Measurements from ENCODE around the gene HS3ST6. TPM values are rescaled to one million over a fixed set of nuclear protein-coding genes. Genes with fewer than 3 reads are reported as not detected.

HS3ST6 gene
- total and polyA plus RNA-seq, 2 donors, result 0.38 to 1.3 TPM

- peaks cover 0 to under 1% of the 10 kb centered on the region in 2 donors for H3K9me3 ChIP-seq (ENCODE audit: control insufficient read depth in 2 of 2, insufficient read depth in 1 of 2, low read length in 1 of 2)
- 94% methylated on average over 17 of the region's 17 CpGs for WGBS
- peaks cover 28 to 80% of the 10 kb centered on the region in 2 donors for H3K27me3 ChIP-seq (ENCODE audit: control insufficient read depth in 2 of 2, insufficient read depth in 1 of 2, low read length in 1 of 2)
- H3K4me3 ChIP-seq (ENCODE audit: low read length in 2 of 2), result no peak overlapping the region
- H3K27ac ChIP-seq (ENCODE audit: low read depth in 1 of 2, low read length in 1 of 2), result no peak overlapping the region
- no peak for DNase-seq (ENCODE audit: low read depth in 6 of 9, low spot score in 9 of 9)
- peaks cover 0 to 2% of the 10 kb centered on the region in 2 donors for H3K4me1 ChIP-seq (ENCODE audit: control insufficient read depth in 2 of 2, insufficient read depth in 2 of 2, low read length in 2 of 2)
- H3K36me3 ChIP-seq (ENCODE audit: control insufficient read depth in 2 of 2, insufficient read depth in 2 of 2, low read length in 1 of 2), result no peaks in the 10 kb centered on the region
These were observed 6.0 kb downstream of the HS3ST6 start for GRCh38 chr16:1912215-1912543.

GRCh38 chr16:1911467-1912214, 6.6 kb downstream of the HS3ST6 start:
- no peak overlapping the region for H3K27ac ChIP-seq (ENCODE audit: low read depth in 1 of 2, low read length in 1 of 2)
- 93% methylated on average over 59 of the region's 59 CpGs for WGBS
- peaks cover 23 to 80% of the 10 kb centered on the region in 2 donors for H3K27me3 ChIP-seq (ENCODE audit: control insufficient read depth in 2 of 2, insufficient read depth in 1 of 2, low read length in 1 of 2)
- no peak overlapping the region for H3K4me3 ChIP-seq (ENCODE audit: low read length in 2 of 2)
- peaks cover 0 to 5% of the 10 kb centered on the region in 2 donors for H3K9me3 ChIP-seq (ENCODE audit: control insufficient read depth in 2 of 2, insufficient read depth in 1 of 2, low read length in 1 of 2)
- H3K4me1 ChIP-seq (ENCODE audit: control insufficient read depth in 2 of 2, insufficient read depth in 2 of 2, low read length in 2 of 2), result peaks cover 0 to 2% of the 10 kb centered on the region in 2 donors
- no peak for DNase-seq (ENCODE audit: low read depth in 6 of 9, low spot score in 9 of 9)
- no peaks in the 10 kb centered on the region for H3K36me3 ChIP-seq (ENCODE audit: control insufficient read depth in 2 of 2, insufficient read depth in 2 of 2, low read length in 1 of 2)

- peaks cover 0 to 2% of the 10 kb centered on the region in 2 donors for H3K4me1 ChIP-seq (ENCODE audit: control insufficient read depth in 2 of 2, insufficient read depth in 2 of 2, low read length in 2 of 2)
- no peak overlapping the region for H3K4me3 ChIP-seq (ENCODE audit: low read length in 2 of 2)
These were observed 8.5 kb downstream of the HS3ST6 start for GRCh38 chr16:1909561-1910231.

GRCh38 chr16:1908983-1909382, 9.2 kb downstream of the HS3ST6 start:
- no peak for DNase-seq (ENCODE audit: low read depth in 6 of 9, low spot score in 9 of 9)
- 74% methylated on average over 9 of the region's 9 CpGs for WGBS
- Histone ChIP-seq H3K36me3 (ENCODE audit: control insufficient read depth in 2 of 2, insufficient read depth in 2 of 2, low read length in 1 of 2) (no peaks in the 10 kb centered on the region), H3K4me1 (ENCODE audit: control insufficient read depth in 2 of 2, insufficient read depth in 2 of 2, low read length in 2 of 2) (no peaks in the 10 kb centered on the region), H3K27ac (ENCODE audit: low read depth in 1 of 2, low read length in 1 of 2) (no peak overlapping the region), H3K27me3 (ENCODE audit: control insufficient read depth in 2 of 2, insufficient read depth in 1 of 2, low read length in 1 of 2) (peaks cover 8 to 80% of the 10 kb centered on the region in 2 donors), H3K9me3 (ENCODE audit: control insufficient read depth in 2 of 2, insufficient read depth in 1 of 2, low read length in 1 of 2) (peaks cover 0 to 5% of the 10 kb centered on the region in 2 donors), H3K4me3 (ENCODE audit: low read length in 2 of 2) (no peak overlapping the region)

More at GRCh38 chr16:1909561-1910231, 8.5 kb downstream of the HS3ST6 start:
- peaks cover 0 to 5% of the 10 kb centered on the region in 2 donors for H3K9me3 ChIP-seq (ENCODE audit: control insufficient read depth in 2 of 2, insufficient read depth in 1 of 2, low read length in 1 of 2)
- H3K27me3 ChIP-seq (ENCODE audit: control insufficient read depth in 2 of 2, insufficient read depth in 1 of 2, low read length in 1 of 2), result peaks cover 10 to 80% of the 10 kb centered on the region in 2 donors
- 89% methylated on average over 18 of the region's 18 CpGs for WGBS
- no peak for DNase-seq (ENCODE audit: low read depth in 6 of 9, low spot score in 9 of 9)
- no peaks in the 10 kb centered on the region for H3K36me3 ChIP-seq (ENCODE audit: control insufficient read depth in 2 of 2, insufficient read depth in 2 of 2, low read length in 1 of 2)
- H3K27ac ChIP-seq (ENCODE audit: low read depth in 1 of 2, low read length in 1 of 2), result no peak overlapping the region

- H3K4me3 ChIP-seq (ENCODE audit: low read length in 2 of 2), result no peak overlapping the region
- peaks cover 7 to 80% of the 10 kb centered on the region in 2 donors for H3K27me3 ChIP-seq (ENCODE audit: control insufficient read depth in 2 of 2, insufficient read depth in 1 of 2, low read length in 1 of 2)
- WGBS, result 43% methylated on average over 17 of the region's 17 CpGs
- no peaks in the 10 kb centered on the region for H3K4me1 ChIP-seq (ENCODE audit: control insufficient read depth in 2 of 2, insufficient read depth in 2 of 2, low read length in 2 of 2)
- no peak overlapping the region for H3K27ac ChIP-seq (ENCODE audit: low read depth in 1 of 2, low read length in 1 of 2)
- no peak for DNase-seq (ENCODE audit: low read depth in 6 of 9, low spot score in 9 of 9)
- H3K36me3 ChIP-seq (ENCODE audit: control insufficient read depth in 2 of 2, insufficient read depth in 2 of 2, low read length in 1 of 2), result no peaks in the 10 kb centered on the region
- H3K9me3 ChIP-seq (ENCODE audit: control insufficient read depth in 2 of 2, insufficient read depth in 1 of 2, low read length in 1 of 2), result peaks cover 0 to 5% of the 10 kb centered on the region in 2 donors
These were observed 10.0 kb downstream of the HS3ST6 start for GRCh38 chr16:1908184-1908583.

- Histone ChIP-seq H3K4me3 (ENCODE audit: low read length in 2 of 2) (no peak overlapping the region), H3K27me3 (ENCODE audit: control insufficient read depth in 2 of 2, insufficient read depth in 1 of 2, low read length in 1 of 2) (peaks cover 7 to 82% of the 10 kb centered on the region in 2 donors), H3K27ac (ENCODE audit: low read depth in 1 of 2, low read length in 1 of 2) (no peak overlapping the region), H3K4me1 (ENCODE audit: control insufficient read depth in 2 of 2, insufficient read depth in 2 of 2, low read length in 2 of 2) (no peaks in the 10 kb centered on the region), H3K36me3 (ENCODE audit: control insufficient read depth in 2 of 2, insufficient read depth in 2 of 2, low read length in 1 of 2) (no peaks in the 10 kb centered on the region), H3K9me3 (ENCODE audit: control insufficient read depth in 2 of 2, insufficient read depth in 1 of 2, low read length in 1 of 2) (peaks cover 0 to 5% of the 10 kb centered on the region in 2 donors)
- WGBS, result 75% methylated on average over 17 of the region's 17 CpGs
- DNase-seq (ENCODE audit: low read depth in 6 of 9, low spot score in 9 of 9), result no peak
These were observed 10.9 kb downstream of the HS3ST6 start for GRCh38 chr16:1907226-1907860.

- peaks cover 0 to 5% of the 10 kb centered on the region in 2 donors for H3K9me3 ChIP-seq (ENCODE audit: control insufficient read depth in 2 of 2, insufficient read depth in 1 of 2, low read length in 1 of 2)
- DNase-seq (ENCODE audit: low read depth in 6 of 9, low spot score in 9 of 9), result no peak
- no peak overlapping the region for H3K4me3 ChIP-seq (ENCODE audit: low read length in 2 of 2)
- H3K36me3 ChIP-seq (ENCODE audit: control insufficient read depth in 2 of 2, insufficient read depth in 2 of 2, low read length in 1 of 2), result no peaks in the 10 kb centered on the region
- H3K27me3 ChIP-seq (ENCODE audit: control insufficient read depth in 2 of 2, insufficient read depth in 1 of 2, low read length in 1 of 2), result peaks cover 7 to 77% of the 10 kb centered on the region in 2 donors
- WGBS, result 95% methylated on average over 5 of the region's 5 CpGs
- no peaks in the 10 kb centered on the region for H3K4me1 ChIP-seq (ENCODE audit: control insufficient read depth in 2 of 2, insufficient read depth in 2 of 2, low read length in 2 of 2)
- H3K27ac ChIP-seq (ENCODE audit: low read depth in 1 of 2, low read length in 1 of 2), result no peak overlapping the region
These were observed 11.4 kb downstream of the HS3ST6 start for GRCh38 chr16:1906846-1907165.

- Histone ChIP-seq H3K27me3 (ENCODE audit: control insufficient read depth in 2 of 2, insufficient read depth in 1 of 2, low read length in 1 of 2) (peaks cover 7 to 76% of the 10 kb centered on the region in 2 donors), H3K36me3 (ENCODE audit: control insufficient read depth in 2 of 2, insufficient read depth in 2 of 2, low read length in 1 of 2) (no peaks in the 10 kb centered on the region), H3K4me3 (ENCODE audit: low read length in 2 of 2) (no peak overlapping the region), H3K9me3 (ENCODE audit: control insufficient read depth in 2 of 2, insufficient read depth in 1 of 2, low read length in 1 of 2) (peaks cover 0 to 5% of the 10 kb centered on the region in 2 donors), H3K4me1 (ENCODE audit: control insufficient read depth in 2 of 2, insufficient read depth in 2 of 2, low read length in 2 of 2) (no peaks in the 10 kb centered on the region), H3K27ac (ENCODE audit: low read depth in 1 of 2, low read length in 1 of 2) (no peak overlapping the region)
- WGBS, result 63% methylated on average over 31 of the region's 31 CpGs
- no peak for DNase-seq (ENCODE audit: low read depth in 6 of 9, low spot score in 9 of 9)
These were observed 12.0 kb downstream of the HS3ST6 start for GRCh38 chr16:1906055-1906845.

Data from thymus (tissue), 11 donors.